Measurements from ENCODE around the gene MYH14. TPM values are rescaled to one million over a fixed set of nuclear protein-coding genes. Genes with fewer than 3 reads are reported as not detected.

Gene MYH14
- total and polyA plus RNA-seq, 2 of the 4 experiments (the other 2 are of a cell fraction): not detected

DNA sequence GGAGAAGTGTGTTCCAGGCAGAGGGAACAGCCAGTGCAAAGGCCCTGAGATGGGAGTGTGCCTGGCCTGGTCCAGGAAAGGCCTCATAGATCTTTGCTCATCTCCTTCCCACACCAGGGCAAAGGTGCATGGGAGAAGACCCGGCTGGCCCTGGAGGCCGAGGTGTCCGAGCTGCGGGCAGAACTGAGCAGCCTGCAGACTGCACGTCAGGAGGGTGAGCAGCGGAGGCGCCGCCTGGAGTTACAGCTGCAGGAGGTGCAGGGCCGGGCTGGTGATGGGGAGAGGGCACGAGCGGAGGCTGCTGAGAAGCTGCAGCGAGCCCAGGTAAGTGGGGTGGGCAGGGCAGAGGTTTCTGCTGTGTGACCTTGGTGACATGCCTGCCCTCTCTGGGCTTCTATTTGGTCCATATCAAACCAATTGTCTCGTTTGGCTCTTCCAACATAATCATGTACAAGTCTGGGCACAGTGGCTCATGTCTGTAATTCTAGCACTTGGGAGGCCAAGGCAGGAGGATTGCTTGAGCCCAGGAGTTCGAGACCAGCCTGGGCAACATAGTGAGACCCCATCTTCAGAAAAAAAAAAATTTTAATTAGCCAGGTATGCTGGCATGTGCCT is 74.7 kb downstream of the MYH14 start:
- H4K8ac ChIP-seq (ENCODE audit: low read depth in 2 of 2, low read length in 2 of 2): no peak overlapping the region
- no peak overlapping the region for H3K4me3 ChIP-seq (ENCODE audit: insufficient read depth, low read depth, low read length)
- no peak overlapping the region for H4K5ac ChIP-seq (ENCODE audit: low read depth, low read length)
- no peak overlapping the region for H2AFZ ChIP-seq (replicated peaks; ENCODE audit: low read length, poor library complexity)
- H3K14ac ChIP-seq (replicated peaks; ENCODE audit: low read depth, low read length): no peak overlapping the region
- no peak for TF ChIP-seq CEBPB (IDR thresholded peaks at IDR 0.05; ENCODE audit: low read depth, low read length)
- TF ChIP-seq, protein P1, sequence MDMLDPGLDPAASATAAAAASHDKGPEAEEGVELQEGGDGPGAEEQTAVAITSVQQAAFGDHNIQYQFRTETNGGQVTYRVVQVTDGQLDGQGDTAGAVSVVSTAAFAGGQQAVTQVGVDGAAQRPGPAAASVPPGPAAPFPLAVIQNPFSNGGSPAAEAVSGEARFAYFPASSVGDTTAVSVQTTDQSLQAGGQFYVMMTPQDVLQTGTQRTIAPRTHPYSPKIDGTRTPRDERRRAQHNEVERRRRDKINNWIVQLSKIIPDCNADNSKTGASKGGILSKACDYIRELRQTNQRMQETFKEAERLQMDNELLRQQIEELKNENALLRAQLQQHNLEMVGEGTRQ (IDR thresholded peaks at IDR 0.05; ENCODE audit: low read depth, low read length): no peak
- no peak for TF ChIP-seq RFX5 (IDR thresholded peaks at IDR 0.05; ENCODE audit: low read depth, low read length)
- TF ChIP-seq MXI1 (IDR thresholded peaks at IDR 0.05; ENCODE audit: borderline replicate concordance, low read depth, low read length): no peak
- TF ChIP-seq CHD1 (IDR thresholded peaks at IDR 0.05; ENCODE audit: low read depth, low read length): no peak
- TF ChIP-seq MAZ (IDR thresholded peaks at IDR 0.05; ENCODE audit: borderline replicate concordance, low read depth, low read length): no peak
- TF ChIP-seq BHLHE40 (IDR thresholded peaks at IDR 0.05; ENCODE audit: low read depth, low read length): no peak
- TF ChIP-seq RAD21 (IDR thresholded peaks at IDR 0.05; ENCODE audit: low read length): no peak
- TF ChIP-seq, protein P2, sequence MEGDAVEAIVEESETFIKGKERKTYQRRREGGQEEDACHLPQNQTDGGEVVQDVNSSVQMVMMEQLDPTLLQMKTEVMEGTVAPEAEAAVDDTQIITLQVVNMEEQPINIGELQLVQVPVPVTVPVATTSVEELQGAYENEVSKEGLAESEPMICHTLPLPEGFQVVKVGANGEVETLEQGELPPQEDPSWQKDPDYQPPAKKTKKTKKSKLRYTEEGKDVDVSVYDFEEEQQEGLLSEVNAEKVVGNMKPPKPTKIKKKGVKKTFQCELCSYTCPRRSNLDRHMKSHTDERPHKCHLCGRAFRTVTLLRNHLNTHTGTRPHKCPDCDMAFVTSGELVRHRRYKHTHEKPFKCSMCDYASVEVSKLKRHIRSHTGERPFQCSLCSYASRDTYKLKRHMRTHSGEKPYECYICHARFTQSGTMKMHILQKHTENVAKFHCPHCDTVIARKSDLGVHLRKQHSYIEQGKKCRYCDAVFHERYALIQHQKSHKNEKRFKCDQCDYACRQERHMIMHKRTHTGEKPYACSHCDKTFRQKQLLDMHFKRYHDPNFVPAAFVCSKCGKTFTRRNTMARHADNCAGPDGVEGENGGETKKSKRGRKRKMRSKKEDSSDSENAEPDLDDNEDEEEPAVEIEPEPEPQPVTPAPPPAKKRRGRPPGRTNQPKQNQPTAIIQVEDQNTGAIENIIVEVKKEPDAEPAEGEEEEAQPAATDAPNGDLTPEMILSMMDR (conservative IDR thresholded peaks at IDR 0.05; ENCODE audit: low read depth, low read length): no peak
- no peak for TF ChIP-seq SMC3 (IDR thresholded peaks at IDR 0.05; ENCODE audit: low read depth, low read length)
- H3K27me3 ChIP-seq (ENCODE audit: control insufficient read depth, insufficient read depth, low read length): no peaks in the 10 kb centered on the region
- no peak overlapping the region for H2BK20ac ChIP-seq (ENCODE audit: low read depth, low read length)
- no peak overlapping the region for H3K56ac ChIP-seq (ENCODE audit: extremely low read depth, insufficient read depth, low read length)
- H2BK15ac ChIP-seq (ENCODE audit: low read depth, low read length): no peak overlapping the region
- no peak overlapping the region for H3K4me2 ChIP-seq (ENCODE audit: low read depth, low read length)
- intact Hi-C loops (cut with micrococcal nuclease) (no loop called here), dilution Hi-C loops (cut with HindIII; ENCODE audit: low sequenced_read_pairs, unreplicated experiment) (no loop called here), in situ Hi-C loops (cut with MboI; ENCODE audit: low sequenced_read_pairs) (no loop called here)
- no peak overlapping the region for H2BK120ac ChIP-seq (ENCODE audit: low read depth, low read length)
- no peak overlapping the region for H2AK9ac ChIP-seq (replicated peaks; ENCODE audit: low read depth, low read length, poor library complexity)
- no peak for DNase-seq
- H3K36me3 ChIP-seq (ENCODE audit: control insufficient read depth, insufficient read depth, low read length): no peaks in the 10 kb centered on the region
- H3K4me1 ChIP-seq (ENCODE audit: control insufficient read depth, insufficient read depth, low read length): no peaks in the 10 kb centered on the region
- no peak overlapping the region for H2BK5ac ChIP-seq (ENCODE audit: low read depth, low read length, poor library complexity, severe bottlenecking)
- H4K91ac ChIP-seq (ENCODE audit: insufficient read depth, low read depth, low read length): no peak overlapping the region
- H3K23ac ChIP-seq (ENCODE audit: low read depth, low read length): no peak overlapping the region
- H2AK5ac ChIP-seq (ENCODE audit: low read depth, low read length): no peak overlapping the region
- H3K27ac ChIP-seq (ENCODE audit: insufficient read depth, low read length): no peak overlapping the region
- peaks cover 10% of the 10 kb centered on the region for H3K9me3 ChIP-seq (ENCODE audit: control insufficient read depth, insufficient read depth, low read length)
- WGBS, 2 experiments (ENCODE audit: extremely low coverage in 2 of 2, insufficient read length in 1 of 2): 0% methylated on average over 1 of the region's 14 CpGs; no CpG with 5 or more reads in 1 of the 2 experiments
- H3K4ac ChIP-seq (ENCODE audit: low read depth, low read length): no peak overlapping the region
- no peaks in the 10 kb centered on the region for H3K9me1 ChIP-seq (ENCODE audit: insufficient read depth, low read length)
- ATAC-seq (ENCODE audit: low read depth): no peak
- no peaks in the 10 kb centered on the region for H3K79me1 ChIP-seq (ENCODE audit: low read depth in 1 of 2, low read length in 2 of 2)
- no peak overlapping the region for H3K9ac ChIP-seq (ENCODE audit: low read depth, low read length)
- H3K18ac ChIP-seq (ENCODE audit: low read depth, low read length): no peak overlapping the region
- POLR2A ChIA-PET (ENCODE audit: unreplicated experiment): no interaction called here
- no TSS peak for BruUV-seq (replicated peaks)
- H4K20me1 ChIP-seq (ENCODE audit: insufficient read depth, low read length): no peaks in the 10 kb centered on the region
- CTCF ChIA-PET: interaction anchor here (0.5 kb wide), 1 partner anchor 43 kb away, joined by 3 read pairs; no protein-coding TSS in a partner anchor

Data from IMR-90 (cell line).